ENCODE data around the gene LCN6. TPM values are rescaled to one million over a fixed set of nuclear protein-coding genes. Genes with fewer than 3 reads are reported as not detected.

LCN6 gene
- total and polyA plus RNA-seq, 10 of the 15 experiments (the other 5 are each of a cell fraction or from before 2014, with no cell fraction given), result not detected

GRCh38 chr9:136710543-136710942 lies 37.8 kb downstream of the LCN6 start:
- Histone ChIP-seq H3K4me3 (no peak overlapping the region), H3K9me3 (replicated peaks; ENCODE audit: control insufficient read depth, insufficient read depth, low read length) (no peaks in the 10 kb centered on the region), H3K79me2 (ENCODE audit: control insufficient read depth, insufficient read depth, low read length) (no peaks in the 10 kb centered on the region), H3K36me3 (ENCODE audit: control insufficient read depth in 2 of 2, insufficient read depth in 2 of 2, low read length in 1 of 2) (no peaks in the 10 kb centered on the region), H3K4me1 (ENCODE audit: control insufficient read depth, insufficient read depth, low read length) (no peaks in the 10 kb centered on the region), H2AFZ (ENCODE audit: control insufficient read depth, low read depth, low read length) (no peak overlapping the region), H3K4me2 (ENCODE audit: control insufficient read depth, insufficient read depth) (no peak overlapping the region), H3K27me3 (replicated peaks in 1 of 2; ENCODE audit: control insufficient read depth in 2 of 2, insufficient read depth in 2 of 2, low read length in 1 of 2) (peaks cover 2 to 7% of the 10 kb centered on the region in 2 experiments), H3K27ac (ENCODE audit: control insufficient read depth, insufficient read depth) (no peak overlapping the region), H4K20me1 (ENCODE audit: control insufficient read depth, insufficient read depth) (no peaks in the 10 kb centered on the region), H3K9ac (ENCODE audit: control insufficient read depth, insufficient read depth, low read length) (no peak overlapping the region)
- in situ Hi-C loops (cut with MboI), result no loop called here
- BruUV-seq (replicated peaks), result no TSS peak
- ATAC-seq (no peak), DNase-seq (ENCODE audit: low read depth, low spot score) (no peak), FAIRE-seq (no peak)
- CTCF ChIA-PET, result no interaction called here
- TF ChIP-seq EP300 (IDR thresholded peaks at IDR 0.05; ENCODE audit: borderline replicate concordance in 1 of 2, control insufficient read depth in 1 of 2, low read depth in 2 of 2, low read length in 2 of 2), result no peak
- RAD21 ChIA-PET (ENCODE audit: unreplicated experiment), result no interaction called here
- POLR2A ChIA-PET, result no interaction called here
- intact Hi-C loops (cut with micrococcal nuclease; ENCODE audit: unreplicated experiment), result no loop called here
- WGBS (ENCODE audit: insufficient coverage, insufficient replicate concordance, low lambda C conversion rate, missing lambda C conversion rate), result 39% methylated on average over 7 of the region's 7 CpGs
- SMC1A ChIA-PET (ENCODE audit: uncharacterized antibody, unreplicated experiment), result no interaction called here

DNA sequence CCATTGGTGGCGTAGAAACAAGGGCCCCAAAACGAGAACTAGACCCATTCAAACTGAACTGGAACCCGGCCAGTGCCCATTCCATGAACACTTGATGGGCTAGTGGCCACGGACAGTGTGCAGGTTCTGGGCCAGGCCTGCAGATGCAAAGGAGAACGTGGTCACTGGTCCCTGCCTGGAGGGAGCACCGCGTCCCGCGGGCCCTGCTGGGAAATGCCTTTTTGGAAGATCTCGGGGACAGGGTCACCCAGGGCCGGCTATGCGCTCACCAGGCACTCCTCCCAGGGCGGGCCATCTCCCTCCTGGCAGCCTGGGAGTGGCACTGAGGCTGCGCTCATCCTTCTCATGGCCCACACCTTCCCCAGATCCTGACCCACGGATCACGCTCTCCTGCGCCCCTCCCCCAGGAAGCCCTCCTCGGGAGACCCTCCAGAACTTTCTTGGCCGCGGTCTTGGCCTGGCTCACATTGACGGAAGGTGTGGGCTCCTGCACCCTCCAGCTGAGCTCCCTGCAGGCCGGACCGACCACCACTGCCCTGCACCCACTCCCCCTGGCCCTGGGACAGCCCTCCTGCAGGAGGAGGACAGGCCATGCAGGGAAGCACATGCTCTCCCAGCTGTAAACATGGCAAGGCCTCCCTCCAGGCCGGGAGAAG lies 38.7 kb downstream of the LCN6 start:
- Histone ChIP-seq H3K9ac (ENCODE audit: control insufficient read depth, insufficient read depth, low read length) (no peak overlapping the region), H2AFZ (ENCODE audit: control insufficient read depth, low read depth, low read length) (no peak overlapping the region), H3K27me3 (replicated peaks in 1 of 2; ENCODE audit: control insufficient read depth in 2 of 2, insufficient read depth in 2 of 2, low read length in 1 of 2) (peaks cover 2 to 7% of the 10 kb centered on the region in 2 experiments; a peak in 3 of 4 replicates), H3K79me2 (ENCODE audit: control insufficient read depth, insufficient read depth, low read length) (no peaks in the 10 kb centered on the region), H3K36me3 (ENCODE audit: control insufficient read depth in 2 of 2, insufficient read depth in 2 of 2, low read length in 1 of 2) (no peaks in the 10 kb centered on the region), H3K27ac (ENCODE audit: control insufficient read depth, insufficient read depth) (no peak overlapping the region), H4K20me1 (ENCODE audit: control insufficient read depth, insufficient read depth) (no peaks in the 10 kb centered on the region), H3K4me1 (ENCODE audit: control insufficient read depth, insufficient read depth, low read length) (no peaks in the 10 kb centered on the region), H3K4me3 (no peak overlapping the region), H3K4me2 (ENCODE audit: control insufficient read depth, insufficient read depth) (no peak overlapping the region), H3K9me3 (replicated peaks; ENCODE audit: control insufficient read depth, insufficient read depth, low read length) (no peaks in the 10 kb centered on the region)
- CTCF ChIA-PET, result no interaction called here
- in situ Hi-C loops (cut with MboI) (no loop called here), intact Hi-C loops (cut with micrococcal nuclease; ENCODE audit: unreplicated experiment) (no loop called here)
- ATAC-seq, result no peak
- WGBS (ENCODE audit: insufficient coverage, insufficient replicate concordance, low lambda C conversion rate, missing lambda C conversion rate), result 51% methylated on average over 24 of the region's 24 CpGs
- FAIRE-seq, result no peak
- DNase-seq (ENCODE audit: low read depth, low spot score), result no peak
- POLR2A ChIA-PET, result no interaction called here
- SMC1A ChIA-PET (ENCODE audit: uncharacterized antibody, unreplicated experiment), result no interaction called here
- TF ChIP-seq SPI1 (IDR thresholded peaks at IDR 0.05; ENCODE audit: borderline replicate concordance, insufficient read depth, low read depth, low read length), result no peak
- no peak for TF ChIP-seq NFIC (IDR thresholded peaks at IDR 0.05; ENCODE audit: low read depth, low read length)
- no peak for TF ChIP-seq TBL1XR1 (IDR thresholded peaks at IDR 0.05; ENCODE audit: low read depth, low read length)
- no peak for TF ChIP-seq MTA3 (IDR thresholded peaks at IDR 0.05; ENCODE audit: borderline replicate concordance, low read length)
- TF ChIP-seq IRF4 (IDR thresholded peaks at IDR 0.05; ENCODE audit: low read depth, low read length), result no peak
- no peak for TF ChIP-seq SREBF1 (IDR thresholded peaks at IDR 0.05; ENCODE audit: low read length)
- TF ChIP-seq PAX5 (IDR thresholded peaks at IDR 0.05; ENCODE audit: borderline replicate concordance, low read depth, low read length), result no peak
- TF ChIP-seq HDAC6 (IDR thresholded peaks at IDR 0.05; ENCODE audit: unreplicated experiment), result no peak
- TF ChIP-seq SKIL (IDR thresholded peaks at IDR 0.05; ENCODE audit: low read depth, poor library complexity, severe bottlenecking), result no peak
- TF ChIP-seq CREM (IDR thresholded peaks at IDR 0.05; ENCODE audit: low read depth), result no peak
- RAD21 ChIA-PET (ENCODE audit: unreplicated experiment), result no interaction called here
- no TSS peak for BruUV-seq (replicated peaks)
